ENCODE data around the gene VWA5A.

GRCh38 chr11:124101737-124102136 lies 13.5 kb upstream of the VWA5A start:
- TF ChIP-seq CTCF (IDR thresholded peaks at IDR 0.05) (no peak), POLR2A (IDR thresholded peaks at IDR 0.05) (no peak)

Measured in uterus (tissue), 2 donors.